B cell (primary cell): ENCODE data around the gene CTCF. TPM values are rescaled to one million over a fixed set of nuclear protein-coding genes. Genes with fewer than 3 reads are reported as not detected.
A peak's percentile ranks its signal among the peaks of the same experiment; 100 is the strongest.

Experiments
- ATAC-seq: fragments of 200-7000 bp; cut with Tn5 transposase; one replicate; pipeline ENCODE4 v1.10.0; 2021; ENCODE audit warnings: low read depth, mild to moderate bottlenecking, moderate number of reproducible peaks, moderate library complexity
- CTCF ChIA-PET: fragments of 350-600 bp; sonication (Branson Sonifier 250); formaldehyde crosslinking; loops from one replicate; lab custom pipeline; 2021; ENCODE audit warnings: antibody characterized with exemption, inconsistent platforms; lab: Charles Lee
- POLR2A ChIA-PET: fragments of 350-600 bp; sonication (Branson Sonifier 250); formaldehyde crosslinking; loops from one replicate; lab custom pipeline; 2021; ENCODE audit warnings: antibody characterized with exemption; lab: Charles Lee
- DNase-seq: peaks from one replicate; pipeline ENCODE4 v3.0.0; 2013
- H2AFZ ChIP-seq: 2 replicates; pipeline ENCODE4 v1.6.1; 2012; ENCODE audit warnings: mild to moderate bottlenecking, low read depth, low read length; ENCODE audit not compliant: insufficient read depth, poor library complexity, severe bottlenecking
- H3K27ac ChIP-seq, 2 donors: 1 replicate in 1 of 2; 2 replicates in 1 of 2; pipeline ENCODE4 v1.5.1; 2012 to 2013; ENCODE audit warnings: low read length in 2 of 2, mild to moderate bottlenecking in 2 of 2, moderate library complexity in 1 of 2
- H3K27me3 ChIP-seq, 4 experiments: fragments of 200-600 bp in 1 of 4; sonication (generic) in 1 of 4; replicated peaks in 1 of 4; 1 replicate in 2 of 4; 2 replicates in 2 of 4; pipeline versions ENCODE4 v1.6.1 to v1.7.0; 2013 to 2016; ENCODE audit warnings: low read length in 3 of 4, mild to moderate bottlenecking in 2 of 4, mixed read lengths in 1 of 4, moderate library complexity in 1 of 4; ENCODE audit not compliant: insufficient read depth in 4 of 4, control insufficient read depth in 3 of 4; ENCODE audit errors: control extremely low read depth in 1 of 4
- H3K36me3 ChIP-seq, 2 experiments: replicated peaks in 1 of 2; 1 replicate in 1 of 2; 2 replicates in 1 of 2; pipeline versions ENCODE4 v1.6.1 to v1.7.1; 2013; ENCODE audit warnings: low read length in 1 of 2; ENCODE audit not compliant: insufficient read depth in 2 of 2, control insufficient read depth in 1 of 2; ENCODE audit errors: control extremely low read depth in 1 of 2, extremely low read depth in 1 of 2
- H3K4me1 ChIP-seq, 2 donors: fragments of 200-600 bp in 1 of 2; sonication (generic) in 1 of 2; 1 replicate in 1 of 2; 2 replicates in 1 of 2; pipeline versions ENCODE4 v1.5.1 to v1.6.1; 2013 to 2017; ENCODE audit warnings: low read length in 2 of 2; ENCODE audit not compliant: control insufficient read depth in 2 of 2, insufficient read depth in 2 of 2
- H3K4me2 ChIP-seq: replicated peaks from 2 replicates; pipeline ENCODE3; 2012; ENCODE audit warnings: mild to moderate bottlenecking, low read depth, low read length; ENCODE audit not compliant: poor library complexity, severe bottlenecking
- H3K4me3 ChIP-seq, 5 experiments: fragments of 200-600 bp in 1 of 5; sonication (generic) in 1 of 5; 1 replicate in 3 of 5; 2 replicates in 2 of 5; pipeline versions ENCODE4 v1.5.1 to v1.7.0; 2011 to 2016; ENCODE audit warnings: low read length in 4 of 5, mild to moderate bottlenecking in 4 of 5, low read depth in 2 of 5, control low read depth in 1 of 5, moderate library complexity in 1 of 5; ENCODE audit not compliant: insufficient read depth in 1 of 5; ENCODE audit errors: control extremely low read depth in 1 of 5, extremely low read depth in 1 of 5
- H3K79me2 ChIP-seq: fragments of 200-600 bp; sonication (generic); one replicate; pipeline ENCODE4 v1.6.0; 2016; ENCODE audit warnings: low read length; ENCODE audit not compliant: control insufficient read depth, insufficient read depth
- H3K9ac ChIP-seq: fragments of 200-600 bp; sonication (generic); 2 replicates; pipeline ENCODE4 v1.6.1; 2017; ENCODE audit warnings: mild to moderate bottlenecking, low read length, moderate library complexity
- H3K9me3 ChIP-seq, 3 donors: one replicate each; pipeline versions ENCODE4 v1.6.1 to v1.7.1; 2013; ENCODE audit warnings: low read length in 2 of 3; ENCODE audit not compliant: control insufficient read depth in 2 of 3, insufficient read depth in 1 of 3; ENCODE audit errors: control extremely low read depth in 1 of 3
- H4K20me1 ChIP-seq: 2 replicates; pipeline ENCODE4 v1.6.0; 2012; ENCODE audit warnings: mild to moderate bottlenecking, low read length; ENCODE audit not compliant: insufficient read depth, control insufficient read depth, poor library complexity, severe bottlenecking
- H3K27ac Mint-ChIP-seq: one replicate; pipeline ENCODE4 v1.8.0; 2021; ENCODE audit warnings: mixed read lengths
- H3K27me3 Mint-ChIP-seq: one replicate; pipeline ENCODE4 v1.8.0; 2021; ENCODE audit warnings: mixed read lengths
- H3K4me1 Mint-ChIP-seq: one replicate; pipeline ENCODE4 v1.8.0; 2021; ENCODE audit warnings: mixed read lengths
- H3K4me3 Mint-ChIP-seq: one replicate; pipeline ENCODE4 v1.8.0; 2021; ENCODE audit warnings: mixed read lengths
- H3K9me3 Mint-ChIP-seq: one replicate; pipeline ENCODE4 v1.8.0; 2022; ENCODE audit warnings: mixed read lengths; ENCODE audit not compliant: insufficient read depth
- CTCF ChIP-seq: fragments of 200-600 bp; IDR thresholded peaks from one replicate; pipeline ENCODE4 v1.8.0; 2022; ENCODE audit warnings: antibody characterized with exemption, mild to moderate bottlenecking
- EZH2 ChIP-seq: IDR thresholded peaks from 2 replicates; pipeline ENCODE4 v1.6.1; 2012; ENCODE audit warnings: borderline replicate concordance, low read depth, mild to moderate bottlenecking, moderate library complexity, low read length; ENCODE audit not compliant: insufficient read depth, poor library complexity, severe bottlenecking
- WGBS: methylation state at CpG from one replicate; pipeline ENCODE4 v1.1.5; 2013; ENCODE audit warnings: missing lambda C conversion rate; ENCODE audit not compliant: insufficient coverage; 5-methylcytosine and 5-hydroxymethylcytosine counted together
- intact Hi-C: fragments of 100-400 bp; cut with micrococcal nuclease; formaldehyde crosslinking; loops from one replicate; pipeline ENCODE4 v1.10.0; 2022
- polyA plus RNA-seq: library from polyadenylated mRNA; depleted of rRNA; stranded (reverse); fragments of >200 nt; gene quantifications from 2 replicates; pipeline ENCODE4 v1.2.3, GENCODE V29; 2012
- total RNA-seq, 2 donors: library from RNA; stranded (reverse); fragments of 120-200 nt in 1 of 2; gene quantifications; 1 replicate in 1 of 2; 2 replicates in 1 of 2; pipeline versions ENCODE4 v1.2.3 to v1.2.4, GENCODE V29; 2013 to 2022

The CTCF gene
- total and polyA plus RNA-seq, 2 donors (not counting 1 experiment from before 2014, with no cell fraction given), result 42.7 to 78.4 TPM

- intact Hi-C loops, result loop anchor here (1.0 to 10.0 kb wide), 7 partner anchors 8 to 1467 kb away; partner anchors contain the start of genes ACD, CHTF8, CTCF and FHOD1
- WGBS, result 21% methylated on average over 16 of the region's 18 CpGs
- ATAC-seq (peak; percentile 81), DNase-seq (peak; percentile 89)
- H3K79me2 ChIP-seq, result peaks cover 9% of the 10 kb centered on the region
- no peaks in the 10 kb centered on the region for H3K9me3 ChIP-seq
- no peaks in the 10 kb centered on the region for H3K27me3 Mint-ChIP-seq
- peaks cover 0 to 3% of the 10 kb centered on the region in 2 experiments for H3K36me3 ChIP-seq
- peak overlapping the region; percentile 100 for H2AFZ ChIP-seq
- H3K4me2 ChIP-seq, result peak overlapping the region; percentile 99
- peak overlapping the region; percentile 77 to 86 for H3K27ac ChIP-seq
- TF ChIP-seq CTCF (peak; percentile 75), EZH2 (no peak)
- peak overlapping the region; percentile 84 for H3K27ac Mint-ChIP-seq
- no peaks in the 10 kb centered on the region for H4K20me1 ChIP-seq
- H3K4me3 Mint-ChIP-seq, result peak overlapping the region; percentile 91
- peak overlapping the region in 4 of 5 experiments; percentile 67 to 91 (median 80) for H3K4me3 ChIP-seq
- H3K27me3 ChIP-seq, result no peaks in the 10 kb centered on the region
- peaks cover 49% of the 10 kb centered on the region for H3K4me1 Mint-ChIP-seq
- ChIA-PET POLR2A (interaction anchor here (0.6 to 2.7 kb wide), 10 partner anchors 19 to 269 kb away, joined by 3 to 16 read pairs (median 4); partner anchors contain the start of genes ATP6V0D1, CTCF, PSMB10 and RANBP10), CTCF (interaction anchor here (0.6 to 11.7 kb wide), 29 partner anchors 11 to 373 kb away, joined by 3 to 136 read pairs (median 4); partner anchors contain the start of genes ATP6V0D1, CARMIL2, CTCF and GFOD2)
- peaks cover 36 to 49% of the 10 kb centered on the region in 2 donors for H3K4me1 ChIP-seq
- H3K9ac ChIP-seq, result peak overlapping the region; percentile 87
- H3K9me3 Mint-ChIP-seq, result no peaks in the 10 kb centered on the region
Observed at GRCh38 chr16:67667817-67668494, 105.6 kb downstream of the CTCF start.
